Fibroblast of pulmonary artery (primary cell): ENCODE measurements around the gene HOXB9.

Source experiments
- DNase-seq: peaks from one replicate; pipeline ENCODE4 v3.0.0-alpha.2; 2010; ENCODE audit warnings: low read depth
- H3K4me3 ChIP-seq: replicated peaks from 2 replicates; pipeline ENCODE4 v1.5.1; 2011; ENCODE audit warnings: low read depth, mild to moderate bottlenecking, control low read depth, low read length, moderate library complexity
- CTCF ChIP-seq: IDR thresholded peaks from 2 replicates; pipeline ENCODE4 v1.5.1; 2011; ENCODE audit warnings: mild to moderate bottlenecking, control low read depth, low read length, inconsistent platforms; ENCODE audit errors: missing control alignments

Gene HOXB9

GRCh38 chr17:48583708-48584222 lies 42.4 kb downstream of the HOXB9 start:
- no peak overlapping the region for H3K4me3 ChIP-seq
- no peak for TF ChIP-seq CTCF
- DNase-seq, result no peak

- no peak for DNase-seq
- peak overlapping the region; percentile 52 for H3K4me3 ChIP-seq
- no peak for TF ChIP-seq CTCF
These were observed 43.4 kb downstream of the HOXB9 start for GRCh38 chr17:48582750-48583069.

- DNase-seq, result no peak
- TF ChIP-seq CTCF, result no peak
These were observed 46.2 kb downstream of the HOXB9 start for GRCh38 chr17:48579760-48580554.

GRCh38 chr17:48579471-48579759 lies 46.7 kb downstream of the HOXB9 start:
- DNase-seq, result no peak
- no peak for TF ChIP-seq CTCF
- H3K4me3 ChIP-seq, result no peak overlapping the region

More at GRCh38 chr17:48579760-48580554, 46.2 kb downstream of the HOXB9 start:
- H3K4me3 ChIP-seq, result no peak overlapping the region

GRCh38 chr17:48578616-48579470 lies 47.3 kb downstream of the HOXB9 start:
- DNase-seq, result no peak
- H3K4me3 ChIP-seq, result peak overlapping the region; percentile 54
- no peak for TF ChIP-seq CTCF

- TF ChIP-seq CTCF, result no peak
- DNase-seq, result peak; percentile 56
- peak within 1 kb of the TSS; percentile 54 for H3K4me3 ChIP-seq
These were observed 48.1 kb downstream of the HOXB9 start, which contains the start of gene HOXB4 for GRCh38 chr17:48577946-48578615. HOXB4 (minus strand) TSS chr17:48578350; CDS start chr17:48578319, 31 bp downstream.
